HL-60 (cell line): Measurements from ENCODE around the gene COPE.
A peak's percentile ranks its signal among the peaks of the same experiment; 100 is the strongest.
"Not testable (repeated sequence)": the region's sequence is repeated elsewhere in the genome, so short reads cannot be mapped to it uniquely, and the experiment has no call there.

ENCODE experiments used
- DNase-seq, 2 experiments: peaks; one replicate each; pipeline ENCODE4 v3.0.0-alpha.2; 2010 to 2020; ENCODE audit warnings: low read depth in 1 of 2, low spot score in 1 of 2
- H3K27ac ChIP-seq: fragments of 250-450 bp; sonication (Bioruptor Pico); replicated peaks from 2 replicates; pipeline ENCODE4 v1.5.1; 2020; ENCODE audit warnings: mild to moderate bottlenecking, moderate library complexity
- H3K27me3 ChIP-seq: fragments of 250-450 bp; sonication (Bioruptor Pico); 2 replicates; pipeline ENCODE4 v1.5.1; 2021; ENCODE audit warnings: mild to moderate bottlenecking, moderate library complexity; ENCODE audit not compliant: insufficient read depth, poor library complexity, severe bottlenecking
- H3K4me3 ChIP-seq: replicated peaks from 2 replicates; pipeline ENCODE4 v1.5.1; 2011; ENCODE audit warnings: mild to moderate bottlenecking, control low read depth, low read length; ENCODE audit not compliant: insufficient read depth
- GABPA ChIP-seq: IDR thresholded peaks from 2 replicates; pipeline ENCODE4 v1.6.1; 2012; ENCODE audit warnings: low read depth
- POLR2AphosphoS5 ChIP-seq: IDR thresholded peaks from 2 replicates; pipeline ENCODE4 v1.6.1; 2012; ENCODE audit warnings: low read depth
- REST ChIP-seq: IDR thresholded peaks from 2 replicates; pipeline ENCODE4 v1.6.1; 2012; ENCODE audit warnings: low read depth; ENCODE audit not compliant: insufficient replicate concordance
- SPI1 ChIP-seq: IDR thresholded peaks from 2 replicates; pipeline ENCODE4 v1.6.1; 2012; ENCODE audit warnings: low read depth, mild to moderate bottlenecking, borderline replicate concordance
- TF ChIP-seq, protein P1 (sequence below): IDR thresholded peaks from one replicate; pipeline ENCODE4 v1.5.1; 2011; ENCODE audit warnings: low read length, control low read depth, inconsistent platforms; ENCODE audit not compliant: insufficient read depth

The COPE gene

GRCh38 chr19:18921593-18921992, 2.4 kb upstream of the COPE start:
- Histone ChIP-seq H3K27ac (no peak overlapping the region), H3K27me3 (no peaks in the 10 kb centered on the region), H3K4me3 (no peak overlapping the region)
- TF ChIP-seq, protein P1, sequence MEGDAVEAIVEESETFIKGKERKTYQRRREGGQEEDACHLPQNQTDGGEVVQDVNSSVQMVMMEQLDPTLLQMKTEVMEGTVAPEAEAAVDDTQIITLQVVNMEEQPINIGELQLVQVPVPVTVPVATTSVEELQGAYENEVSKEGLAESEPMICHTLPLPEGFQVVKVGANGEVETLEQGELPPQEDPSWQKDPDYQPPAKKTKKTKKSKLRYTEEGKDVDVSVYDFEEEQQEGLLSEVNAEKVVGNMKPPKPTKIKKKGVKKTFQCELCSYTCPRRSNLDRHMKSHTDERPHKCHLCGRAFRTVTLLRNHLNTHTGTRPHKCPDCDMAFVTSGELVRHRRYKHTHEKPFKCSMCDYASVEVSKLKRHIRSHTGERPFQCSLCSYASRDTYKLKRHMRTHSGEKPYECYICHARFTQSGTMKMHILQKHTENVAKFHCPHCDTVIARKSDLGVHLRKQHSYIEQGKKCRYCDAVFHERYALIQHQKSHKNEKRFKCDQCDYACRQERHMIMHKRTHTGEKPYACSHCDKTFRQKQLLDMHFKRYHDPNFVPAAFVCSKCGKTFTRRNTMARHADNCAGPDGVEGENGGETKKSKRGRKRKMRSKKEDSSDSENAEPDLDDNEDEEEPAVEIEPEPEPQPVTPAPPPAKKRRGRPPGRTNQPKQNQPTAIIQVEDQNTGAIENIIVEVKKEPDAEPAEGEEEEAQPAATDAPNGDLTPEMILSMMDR = no peak
- TF ChIP-seq POLR2AphosphoS5 (no peak), REST (no peak), GABPA (no peak), SPI1 (no peak)
- no peak for DNase-seq

DNA sequence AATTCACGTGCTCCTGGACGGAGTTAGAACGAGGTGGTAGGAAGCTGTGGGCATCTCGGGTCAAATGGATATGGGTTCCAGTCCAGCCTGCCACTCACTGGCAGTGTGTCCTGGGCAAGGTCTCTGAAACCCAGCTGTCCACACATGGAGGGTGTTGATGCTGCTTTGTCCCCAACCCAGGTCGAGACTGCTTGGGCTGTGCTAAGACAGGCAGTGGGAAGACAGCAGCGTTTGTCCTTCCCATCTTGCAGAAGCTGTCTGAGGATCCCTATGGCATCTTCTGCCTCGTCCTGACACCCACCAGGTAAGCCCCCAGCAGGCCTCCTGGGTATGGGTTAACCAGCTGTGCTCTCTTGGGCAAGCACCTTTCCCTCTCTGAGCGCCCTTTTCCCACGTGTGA, 1.2 kb upstream of the COPE start:
- peak overlapping the region; percentile 77 for H3K27ac ChIP-seq
- TF ChIP-seq GABPA = no peak
- TF ChIP-seq, protein P1 = no peak
- TF ChIP-seq SPI1 = no peak
- TF ChIP-seq REST = no peak
- TF ChIP-seq POLR2AphosphoS5 = no peak
- H3K4me3 ChIP-seq = peak overlapping the region; percentile 94
- no peak for DNase-seq
- H3K27me3 ChIP-seq = no peaks in the 10 kb centered on the region

DNA sequence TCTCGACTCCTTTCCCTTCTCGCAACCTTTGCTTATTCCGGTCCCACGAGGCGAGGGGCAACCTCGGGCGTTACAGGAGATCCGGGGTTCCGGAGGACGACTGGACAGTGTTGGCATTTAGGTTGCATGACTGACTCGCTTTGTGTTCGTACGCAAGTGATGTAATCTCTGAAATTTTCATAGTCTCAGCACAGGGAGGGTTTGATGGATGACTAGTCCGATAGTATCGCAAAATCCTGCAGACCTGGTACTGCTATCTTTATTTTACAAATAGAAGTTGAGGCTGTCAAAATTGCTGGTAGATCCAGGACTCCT, 670 bp upstream of the COPE start:
- Histone ChIP-seq H3K27me3 (no peaks in the 10 kb centered on the region), H3K4me3 (peak overlapping the region; percentile 94), H3K27ac (peak overlapping the region; percentile 77)
- TF ChIP-seq POLR2AphosphoS5 (no peak), REST (no peak)
- DNase-seq = no peak

GRCh38 chr19:18917593-18917992, 1.6 kb downstream of the COPE start:
- Histone ChIP-seq H3K4me3 (peak overlapping the region; percentile 56), H3K27ac (peak overlapping the region; percentile 14; the same call in 1 of the 2 replicates)
- H3K27me3 ChIP-seq, DNase-seq: not testable (repeated sequence)
